HL-60 (cell line): ENCODE results near the gene TMEM100.

Source experiments
- DNase-seq, 2 experiments: peaks; one replicate each; pipeline ENCODE4 v3.0.0-alpha.2; 2010 to 2020; ENCODE audit warnings: low read depth in 1 of 2, low spot score in 1 of 2
- H3K27ac ChIP-seq: fragments of 250-450 bp; sonication (Bioruptor Pico); replicated peaks from 2 replicates; pipeline ENCODE4 v1.5.1; 2020; ENCODE audit warnings: mild to moderate bottlenecking, moderate library complexity
- H3K27me3 ChIP-seq: fragments of 250-450 bp; sonication (Bioruptor Pico); 2 replicates; pipeline ENCODE4 v1.5.1; 2021; ENCODE audit warnings: mild to moderate bottlenecking, moderate library complexity; ENCODE audit not compliant: insufficient read depth, poor library complexity, severe bottlenecking
- H3K4me3 ChIP-seq: replicated peaks from 2 replicates; pipeline ENCODE4 v1.5.1; 2011; ENCODE audit warnings: mild to moderate bottlenecking, control low read depth, low read length; ENCODE audit not compliant: insufficient read depth
- GABPA ChIP-seq: IDR thresholded peaks from 2 replicates; pipeline ENCODE4 v1.6.1; 2012; ENCODE audit warnings: low read depth
- POLR2AphosphoS5 ChIP-seq: IDR thresholded peaks from 2 replicates; pipeline ENCODE4 v1.6.1; 2012; ENCODE audit warnings: low read depth
- REST ChIP-seq: IDR thresholded peaks from 2 replicates; pipeline ENCODE4 v1.6.1; 2012; ENCODE audit warnings: low read depth; ENCODE audit not compliant: insufficient replicate concordance
- SPI1 ChIP-seq: IDR thresholded peaks from 2 replicates; pipeline ENCODE4 v1.6.1; 2012; ENCODE audit warnings: low read depth, mild to moderate bottlenecking, borderline replicate concordance
- TF ChIP-seq, protein P1 (sequence below): IDR thresholded peaks from one replicate; pipeline ENCODE4 v1.5.1; 2011; ENCODE audit warnings: low read length, control low read depth, inconsistent platforms; ENCODE audit not compliant: insufficient read depth

The TMEM100 gene

DNA sequence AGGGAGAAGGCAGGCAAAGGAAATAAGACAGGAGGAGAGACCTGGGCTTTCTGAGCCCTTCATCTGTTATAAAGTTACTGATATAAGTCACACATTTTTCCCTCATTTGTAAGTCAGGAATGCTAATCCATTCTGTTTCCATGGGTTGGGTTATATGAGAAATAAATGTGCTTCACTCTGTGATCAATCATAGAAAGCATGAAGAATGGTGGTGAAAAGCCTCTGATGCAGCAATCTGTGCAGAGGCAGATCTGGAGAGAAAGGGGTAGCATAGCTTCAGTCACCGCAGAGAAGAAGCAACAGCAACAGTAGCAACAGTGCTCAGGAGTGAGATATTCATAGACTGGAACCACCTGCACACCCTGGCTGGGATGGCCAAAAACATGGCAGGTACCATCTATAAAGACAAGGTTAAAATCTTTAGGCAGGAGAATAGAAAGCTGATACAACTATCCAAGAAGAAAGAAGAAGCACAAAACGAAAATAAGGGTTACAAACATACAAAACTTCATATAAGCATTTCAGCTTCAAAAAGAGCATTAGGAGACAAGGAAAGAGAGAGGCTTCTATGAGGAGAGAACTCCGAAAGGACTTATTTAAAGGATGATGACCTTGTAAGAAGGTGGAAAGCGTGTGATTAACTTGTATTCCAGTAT lies 41.9 kb downstream of the TMEM100 start:
- H3K27me3 ChIP-seq = no peaks in the 10 kb centered on the region
- TF ChIP-seq POLR2AphosphoS5 = no peak
- TF ChIP-seq, protein P1, sequence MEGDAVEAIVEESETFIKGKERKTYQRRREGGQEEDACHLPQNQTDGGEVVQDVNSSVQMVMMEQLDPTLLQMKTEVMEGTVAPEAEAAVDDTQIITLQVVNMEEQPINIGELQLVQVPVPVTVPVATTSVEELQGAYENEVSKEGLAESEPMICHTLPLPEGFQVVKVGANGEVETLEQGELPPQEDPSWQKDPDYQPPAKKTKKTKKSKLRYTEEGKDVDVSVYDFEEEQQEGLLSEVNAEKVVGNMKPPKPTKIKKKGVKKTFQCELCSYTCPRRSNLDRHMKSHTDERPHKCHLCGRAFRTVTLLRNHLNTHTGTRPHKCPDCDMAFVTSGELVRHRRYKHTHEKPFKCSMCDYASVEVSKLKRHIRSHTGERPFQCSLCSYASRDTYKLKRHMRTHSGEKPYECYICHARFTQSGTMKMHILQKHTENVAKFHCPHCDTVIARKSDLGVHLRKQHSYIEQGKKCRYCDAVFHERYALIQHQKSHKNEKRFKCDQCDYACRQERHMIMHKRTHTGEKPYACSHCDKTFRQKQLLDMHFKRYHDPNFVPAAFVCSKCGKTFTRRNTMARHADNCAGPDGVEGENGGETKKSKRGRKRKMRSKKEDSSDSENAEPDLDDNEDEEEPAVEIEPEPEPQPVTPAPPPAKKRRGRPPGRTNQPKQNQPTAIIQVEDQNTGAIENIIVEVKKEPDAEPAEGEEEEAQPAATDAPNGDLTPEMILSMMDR = no peak
- no peak for TF ChIP-seq REST
- no peak for TF ChIP-seq SPI1
- no peak for TF ChIP-seq GABPA
- H3K27ac ChIP-seq = no peak overlapping the region
- DNase-seq = no peak
- no peak overlapping the region for H3K4me3 ChIP-seq

DNA sequence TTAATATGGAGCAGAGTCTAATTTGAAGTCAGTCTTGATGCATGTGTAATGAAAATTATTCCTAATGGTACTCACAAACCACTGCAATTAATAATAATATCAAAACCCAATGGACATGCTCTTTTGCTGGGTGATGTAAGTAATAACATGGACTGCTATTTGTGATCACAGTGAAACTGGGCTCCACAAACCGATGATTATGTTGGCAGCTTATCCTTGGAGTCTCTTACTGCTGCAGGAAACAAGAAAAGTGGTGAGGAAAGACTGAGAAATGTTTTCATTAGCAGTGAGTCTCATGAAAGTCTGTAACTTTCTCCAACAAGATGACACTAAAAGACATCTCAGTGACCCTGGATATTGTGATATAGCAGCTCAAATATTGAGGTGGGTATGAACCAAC lies 45.2 kb downstream of the TMEM100 start:
- no peak for DNase-seq
- Histone ChIP-seq H3K27ac (no peak overlapping the region), H3K27me3 (no peaks in the 10 kb centered on the region), H3K4me3 (no peak overlapping the region)
- TF ChIP-seq REST = no peak
- no peak for TF ChIP-seq POLR2AphosphoS5
- TF ChIP-seq, protein P1 = no peak
- TF ChIP-seq SPI1 = no peak
- TF ChIP-seq GABPA = no peak

DNA sequence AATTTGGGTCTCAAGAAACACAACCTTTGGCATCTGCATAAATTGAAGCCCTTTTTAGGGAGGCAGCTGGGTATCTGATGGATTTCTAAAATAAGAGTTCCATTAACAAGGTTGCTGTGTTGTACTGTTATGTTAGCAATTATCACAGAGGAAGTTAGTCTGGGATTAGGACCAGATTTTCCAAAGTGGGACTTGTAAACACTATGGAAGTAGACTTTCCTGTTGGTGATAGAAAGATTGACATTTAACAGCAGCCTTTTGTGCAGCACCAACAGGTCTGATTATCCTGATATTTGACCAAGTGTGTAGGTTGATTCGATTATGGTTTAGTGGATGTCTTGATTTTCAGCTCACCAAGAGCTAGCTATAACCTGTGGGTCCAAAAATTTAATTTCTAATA lies 46.4 kb downstream of the TMEM100 start:
- Histone ChIP-seq H3K27ac (no peak overlapping the region), H3K4me3 (no peak overlapping the region), H3K27me3 (no peaks in the 10 kb centered on the region)
- TF ChIP-seq REST = no peak
- no peak for TF ChIP-seq POLR2AphosphoS5
- no peak for TF ChIP-seq GABPA
- TF ChIP-seq, protein P1 = no peak
- no peak for TF ChIP-seq SPI1
- no peak for DNase-seq
